ENCODE data around the gene TRRAP. TPM values are rescaled to one million over a fixed set of nuclear protein-coding genes. Genes with fewer than 3 reads are reported as not detected.

TRRAP gene
- total and polyA plus RNA-seq, 4 donors: 4.3 to 22.7 (median 10.1) TPM

- Histone ChIP-seq H3K4me1 (ENCODE audit: control insufficient read depth in 4 of 4, insufficient read depth in 4 of 4, low read length in 3 of 4) (peaks cover 0 to 6% (median 3%) of the 10 kb centered on the region in 4 donors), H3K4me3 (ENCODE audit: low read depth in 1 of 3, low read length in 3 of 3) (no peak overlapping the region), H3K36me3 (ENCODE audit: control insufficient read depth in 4 of 4, insufficient read depth in 3 of 4, low read depth in 1 of 4, low read length in 3 of 4) (no peaks in the 10 kb centered on the region), H3K9me3 (ENCODE audit: control insufficient read depth in 4 of 4, low read length in 3 of 4) (no peaks in the 10 kb centered on the region), H3K27me3 (ENCODE audit: control insufficient read depth in 4 of 4, insufficient read depth in 4 of 4, low read length in 3 of 4) (peaks cover 0 to 3% (median under 1%) of the 10 kb centered on the region in 4 donors), H3K9ac (ENCODE audit: low read depth in 1 of 2, low read length in 2 of 2) (no peak overlapping the region), H3K27ac (ENCODE audit: low read depth in 1 of 2, low read length in 2 of 2) (no peak overlapping the region)
- WGBS: 78% methylated on average over 11 of the region's 11 CpGs
- DNase-seq (ENCODE audit: low spot score): no peak
- TF ChIP-seq HNF4A (conservative IDR thresholded peaks at IDR 0.05): no peak
- TF ChIP-seq FOXA1 (IDR thresholded peaks at IDR 0.05): no peak
- no peak for TF ChIP-seq MAX (IDR thresholded peaks at IDR 0.05)
- no peak for TF ChIP-seq ATF3 (IDR thresholded peaks at IDR 0.05)
- TF ChIP-seq EGR1 (IDR thresholded peaks at IDR 0.05; ENCODE audit: low read depth in 2 of 2): no peak
- TF ChIP-seq GABPA (IDR thresholded peaks at IDR 0.05 in 1 of 2, conservative IDR thresholded peaks at IDR 0.05 in 1 of 2): no peak
- no peak for TF ChIP-seq RXRA (IDR thresholded peaks at IDR 0.05)
- no peak for TF ChIP-seq CTCF (IDR thresholded peaks at IDR 0.05; ENCODE audit: low read depth, low read length, missing input control)
- TF ChIP-seq, protein P1, sequence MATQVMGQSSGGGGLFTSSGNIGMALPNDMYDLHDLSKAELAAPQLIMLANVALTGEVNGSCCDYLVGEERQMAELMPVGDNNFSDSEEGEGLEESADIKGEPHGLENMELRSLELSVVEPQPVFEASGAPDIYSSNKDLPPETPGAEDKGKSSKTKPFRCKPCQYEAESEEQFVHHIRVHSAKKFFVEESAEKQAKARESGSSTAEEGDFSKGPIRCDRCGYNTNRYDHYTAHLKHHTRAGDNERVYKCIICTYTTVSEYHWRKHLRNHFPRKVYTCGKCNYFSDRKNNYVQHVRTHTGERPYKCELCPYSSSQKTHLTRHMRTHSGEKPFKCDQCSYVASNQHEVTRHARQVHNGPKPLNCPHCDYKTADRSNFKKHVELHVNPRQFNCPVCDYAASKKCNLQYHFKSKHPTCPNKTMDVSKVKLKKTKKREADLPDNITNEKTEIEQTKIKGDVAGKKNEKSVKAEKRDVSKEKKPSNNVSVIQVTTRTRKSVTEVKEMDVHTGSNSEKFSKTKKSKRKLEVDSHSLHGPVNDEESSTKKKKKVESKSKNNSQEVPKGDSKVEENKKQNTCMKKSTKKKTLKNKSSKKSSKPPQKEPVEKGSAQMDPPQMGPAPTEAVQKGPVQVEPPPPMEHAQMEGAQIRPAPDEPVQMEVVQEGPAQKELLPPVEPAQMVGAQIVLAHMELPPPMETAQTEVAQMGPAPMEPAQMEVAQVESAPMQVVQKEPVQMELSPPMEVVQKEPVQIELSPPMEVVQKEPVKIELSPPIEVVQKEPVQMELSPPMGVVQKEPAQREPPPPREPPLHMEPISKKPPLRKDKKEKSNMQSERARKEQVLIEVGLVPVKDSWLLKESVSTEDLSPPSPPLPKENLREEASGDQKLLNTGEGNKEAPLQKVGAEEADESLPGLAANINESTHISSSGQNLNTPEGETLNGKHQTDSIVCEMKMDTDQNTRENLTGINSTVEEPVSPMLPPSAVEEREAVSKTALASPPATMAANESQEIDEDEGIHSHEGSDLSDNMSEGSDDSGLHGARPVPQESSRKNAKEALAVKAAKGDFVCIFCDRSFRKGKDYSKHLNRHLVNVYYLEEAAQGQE (IDR thresholded peaks at IDR 0.05): no peak
- no peak for TF ChIP-seq YY1 (IDR thresholded peaks at IDR 0.05)
- no peak for TF ChIP-seq RAD21 (IDR thresholded peaks at IDR 0.05)
- no peak for TF ChIP-seq TAF1 (conservative IDR thresholded peaks at IDR 0.05)
- TF ChIP-seq ZBTB33 (IDR thresholded peaks at IDR 0.05): no peak
Measured at GRCh38 chr7:98840096-98840495, 38.2 kb upstream of the TRRAP start.

DNA sequence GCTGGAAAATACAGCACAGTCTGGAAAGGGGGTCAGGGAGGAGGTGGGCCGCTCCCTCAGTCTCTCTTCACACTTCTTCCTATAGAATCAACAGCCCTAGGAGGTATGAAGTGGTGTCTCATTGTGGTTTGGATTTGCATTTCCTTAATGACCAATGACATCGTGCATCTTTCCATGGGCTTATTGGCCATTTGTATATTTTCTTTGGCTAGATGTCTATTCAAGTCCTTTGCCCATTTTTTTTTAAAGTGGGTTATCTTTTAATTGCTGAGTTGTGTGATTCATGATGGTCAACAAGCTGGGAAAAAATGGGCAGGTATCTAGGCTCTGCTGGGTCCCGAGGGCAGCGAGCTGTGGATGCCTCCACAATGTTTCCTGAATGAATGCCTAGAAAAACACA is 37.6 kb upstream of the TRRAP start:
- Histone ChIP-seq H3K27me3 (ENCODE audit: control insufficient read depth in 4 of 4, insufficient read depth in 4 of 4, low read length in 3 of 4) (peaks cover 0 to 3% (median under 1%) of the 10 kb centered on the region in 4 donors), H3K4me1 (ENCODE audit: control insufficient read depth in 4 of 4, insufficient read depth in 4 of 4, low read length in 3 of 4) (peaks cover 0 to 6% (median 3%) of the 10 kb centered on the region in 4 donors), H3K4me3 (ENCODE audit: low read depth in 1 of 3, low read length in 3 of 3) (no peak overlapping the region), H3K27ac (ENCODE audit: low read depth in 1 of 2, low read length in 2 of 2) (no peak overlapping the region), H3K36me3 (ENCODE audit: control insufficient read depth in 4 of 4, insufficient read depth in 3 of 4, low read depth in 1 of 4, low read length in 3 of 4) (no peaks in the 10 kb centered on the region), H3K9ac (ENCODE audit: low read depth in 1 of 2, low read length in 2 of 2) (no peak overlapping the region), H3K9me3 (ENCODE audit: control insufficient read depth in 4 of 4, low read length in 3 of 4) (no peaks in the 10 kb centered on the region)
- TF ChIP-seq JUND (IDR thresholded peaks at IDR 0.05) (no peak), TAF1 (conservative IDR thresholded peaks at IDR 0.05) (no peak), EGR1 (IDR thresholded peaks at IDR 0.05; ENCODE audit: low read depth in 2 of 2) (no peak), RXRA (IDR thresholded peaks at IDR 0.05) (no peak), RAD21 (IDR thresholded peaks at IDR 0.05) (no peak), SP1 (IDR thresholded peaks at IDR 0.05) (no peak), MAX (IDR thresholded peaks at IDR 0.05) (no peak), ATF3 (IDR thresholded peaks at IDR 0.05) (no peak), HNF4A (conservative IDR thresholded peaks at IDR 0.05) (no peak), ZBTB33 (IDR thresholded peaks at IDR 0.05) (no peak)
- TF ChIP-seq, protein P1 (IDR thresholded peaks at IDR 0.05): no peak
- WGBS: 58% methylated on average over 4 of the region's 4 CpGs
- DNase-seq (ENCODE audit: low spot score): no peak
